ENCODE measurements around the gene KRT83.

- TF ChIP-seq CTCF (IDR thresholded peaks at IDR 0.05; ENCODE audit: insufficient read depth, low read length, poor library complexity, severe bottlenecking) (no peak), EZH2phosphoT487 (conservative IDR thresholded peaks at IDR 0.05; ENCODE audit: low read length) (no peak)
Measured at GRCh38 chr12:52268212-52268611, 53.0 kb downstream of the KRT83 start.
